HepG2 (cell line): ENCODE data around the gene CCL3.
"Not testable (repeated sequence)": the region's sequence is repeated elsewhere in the genome, so short reads cannot be mapped to it uniquely, and the experiment has no call there.

Source experiments
- CTCF ChIP-seq: sonication (generic); formaldehyde crosslinking; IDR thresholded peaks from 2 replicates; pipeline ENCODE4 v1.5.0; 2020; ENCODE audit warnings: mild to moderate bottlenecking, missing genetic modification reagents, moderate library complexity
- FOXA3 ChIP-seq: IDR thresholded peaks from 2 replicates; pipeline ENCODE4 v1.6.1; 2016; ENCODE audit warnings: missing genetic modification reagents, missing compliant biosample characterization
- GABPA ChIP-seq, 2 experiments: IDR thresholded peaks; 2 replicates each; pipeline ENCODE4 v1.6.1; 2011 to 2016; ENCODE audit warnings: low read depth in 2 of 2, low read length in 1 of 2, missing biosample characterization in 1 of 2, missing genetic modification characterization in 1 of 2
- PATZ1 ChIP-seq: sonication (generic); formaldehyde crosslinking; IDR thresholded peaks from 2 replicates; pipeline ENCODE4 v1.4.0; 2020; ENCODE audit warnings: missing genetic modification reagents
- ZBTB44 ChIP-seq: sonication (generic); formaldehyde crosslinking; IDR thresholded peaks from 2 replicates; pipeline ENCODE4 v1.4.0; 2020; ENCODE audit warnings: missing genetic modification reagents
- ZNF292 ChIP-seq: sonication (generic); formaldehyde crosslinking; IDR thresholded peaks from 2 replicates; pipeline ENCODE4 v1.8.1; 2022; ENCODE audit warnings: mild to moderate bottlenecking, low read depth, missing genetic modification reagents, borderline replicate concordance
- ZNF737 ChIP-seq: sonication (generic); formaldehyde crosslinking; IDR thresholded peaks from 2 replicates; pipeline ENCODE4 v1.5.0; 2020; ENCODE audit warnings: missing genetic modification reagents, mild to moderate bottlenecking, borderline replicate concordance
- ZUFSP ChIP-seq: sonication (generic); formaldehyde crosslinking; IDR thresholded peaks from 2 replicates; pipeline ENCODE4 v1.9.0; 2021; ENCODE audit warnings: missing genetic modification reagents, mild to moderate bottlenecking, borderline replicate concordance

GRCh38 chr17:36115649-36115977, 25.7 kb upstream of the CCL3 start:
- not testable (repeated sequence) for TF ChIP-seq GABPA (IDR thresholded peaks at IDR 0.05; ENCODE audit: low read depth, low read length); GABPA (CRISPR knock-in tag; IDR thresholded peaks at IDR 0.05; ENCODE audit: low read depth); PATZ1; ZNF737 (CRISPR knock-in tag); FOXA3 (CRISPR knock-in tag); ZBTB44 (CRISPR knock-in tag); ZNF292 (CRISPR knock-in tag); CTCF (CRISPR knock-in tag); ZUFSP (CRISPR knock-in tag)
